PC-3 (cell line): ENCODE results near the gene LRRC7.

ENCODE experiments used
- EZH2 ChIP-seq: fragments of 300-600 bp; sonication (generic); IDR thresholded peaks from one replicate; pipeline ENCODE4 v1.6.1; 2017; ENCODE audit warnings: antibody characterized with exemption, mild to moderate bottlenecking, low read length; ENCODE audit not compliant: unreplicated experiment
- EZH2phosphoT487 ChIP-seq: fragments of 300-600 bp; sonication (generic); IDR thresholded peaks from 2 replicates; pipeline ENCODE4 v1.6.1; 2018; ENCODE audit warnings: mild to moderate bottlenecking, antibody characterized with exemption, low read length, borderline replicate concordance

DNA sequence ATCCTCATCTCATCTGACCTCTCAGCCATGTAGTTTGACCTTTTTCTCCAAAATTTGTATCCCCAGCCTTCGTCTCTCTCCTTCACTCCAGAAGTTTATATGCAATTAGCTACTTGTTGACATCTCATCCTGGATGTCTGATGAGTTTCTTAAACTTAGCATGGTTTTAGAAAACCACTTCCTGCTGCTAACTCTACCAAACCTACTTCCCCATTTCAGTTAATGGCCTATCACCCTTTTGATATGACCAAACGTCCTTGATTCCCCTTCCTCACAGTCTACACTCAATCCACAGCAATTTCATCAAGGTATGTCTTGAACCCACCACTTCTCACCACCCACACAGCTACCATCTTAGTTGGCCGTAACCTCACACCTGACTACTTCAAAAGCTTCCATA is 515.8 kb downstream of the LRRC7 start:
- no peak for TF ChIP-seq EZH2
- no peak for TF ChIP-seq EZH2phosphoT487
